ENCODE data around the gene LRRN4CL.

DNA sequence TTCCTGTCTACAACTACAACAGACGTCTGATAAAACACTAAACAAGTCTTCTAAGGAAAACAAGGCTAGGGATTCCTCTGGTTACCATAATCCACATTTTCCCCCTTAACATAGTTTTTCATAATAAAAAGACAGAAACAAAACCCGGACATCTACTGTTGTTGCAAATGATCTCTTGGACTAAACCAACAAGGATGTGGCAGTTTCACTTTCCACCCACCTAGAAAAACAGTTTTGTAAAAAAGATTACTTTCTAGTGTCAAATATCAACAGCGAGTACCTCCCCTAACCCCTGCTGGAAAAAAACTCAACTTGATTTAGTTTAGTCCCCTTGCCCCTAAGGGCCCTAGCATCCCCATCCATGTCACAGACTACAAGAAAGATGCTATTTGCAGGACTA, 23.5 kb upstream of the LRRN4CL start:
- TF ChIP-seq POLR2A (IDR thresholded peaks at IDR 0.05; ENCODE audit: low read depth, low read length) (no peak), POLR2AphosphoS5 (IDR thresholded peaks at IDR 0.05; ENCODE audit: low read depth, low read length) (no peak)

Measured in GM12892 (cell line).